WTC11 (cell line): ENCODE measurements around the gene IP6K2.

Source experiments
- NR3C1 ChIP-seq: sonication (generic); formaldehyde crosslinking; conservative IDR thresholded peaks from 2 replicates; pipeline ENCODE4 v1.8.1; 2023; ENCODE audit warnings: low read depth, mild to moderate bottlenecking, missing genetic modification reagents
- ZNF396 ChIP-seq: fragments of 250-450 bp; sonication (Bioruptor Pico); IDR thresholded peaks from 2 replicates; pipeline ENCODE4 v1.8.0; 2021; ENCODE audit warnings: mild to moderate bottlenecking, moderate library complexity, borderline replicate concordance
- ZNF423 ChIP-seq: fragments of 250-450 bp; sonication (Bioruptor Pico); IDR thresholded peaks from 2 replicates; pipeline ENCODE4 v2.1.2; 2022; ENCODE audit warnings: mild to moderate bottlenecking, moderate library complexity
- TF ChIP-seq, protein P1 (sequence below): fragments of 200-600 bp; IDR thresholded peaks from 2 replicates; pipeline ENCODE4 v1.8.0; 2022; ENCODE audit warnings: antibody characterized with exemption
- TF ChIP-seq, protein P2 (sequence below): sonication (generic); formaldehyde crosslinking; IDR thresholded peaks from 2 replicates; pipeline ENCODE4 v1.8.1; 2022; ENCODE audit warnings: low read depth, mild to moderate bottlenecking, moderate library complexity, missing genetic modification reagents, borderline replicate concordance

DNA sequence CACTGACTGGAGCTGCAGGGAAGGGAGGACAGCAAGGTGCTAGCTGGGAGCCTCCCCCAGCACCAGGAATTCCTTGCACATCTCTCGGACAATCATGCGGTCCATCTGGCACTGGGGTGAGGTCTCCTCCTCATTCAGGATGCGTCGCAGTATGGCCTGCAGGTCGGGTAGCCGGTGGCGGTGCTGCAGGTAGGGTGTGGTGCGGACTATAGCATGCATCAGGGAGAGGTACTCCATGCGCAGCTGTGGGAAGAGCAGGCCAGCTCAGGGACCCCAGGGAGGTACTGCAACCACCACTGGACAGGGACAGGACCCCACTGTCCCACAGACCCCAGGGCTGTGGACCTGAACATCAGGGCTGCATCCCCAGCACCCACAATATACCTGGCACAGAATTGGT, 42.5 kb downstream of the IP6K2 start:
- TF ChIP-seq, protein P1, sequence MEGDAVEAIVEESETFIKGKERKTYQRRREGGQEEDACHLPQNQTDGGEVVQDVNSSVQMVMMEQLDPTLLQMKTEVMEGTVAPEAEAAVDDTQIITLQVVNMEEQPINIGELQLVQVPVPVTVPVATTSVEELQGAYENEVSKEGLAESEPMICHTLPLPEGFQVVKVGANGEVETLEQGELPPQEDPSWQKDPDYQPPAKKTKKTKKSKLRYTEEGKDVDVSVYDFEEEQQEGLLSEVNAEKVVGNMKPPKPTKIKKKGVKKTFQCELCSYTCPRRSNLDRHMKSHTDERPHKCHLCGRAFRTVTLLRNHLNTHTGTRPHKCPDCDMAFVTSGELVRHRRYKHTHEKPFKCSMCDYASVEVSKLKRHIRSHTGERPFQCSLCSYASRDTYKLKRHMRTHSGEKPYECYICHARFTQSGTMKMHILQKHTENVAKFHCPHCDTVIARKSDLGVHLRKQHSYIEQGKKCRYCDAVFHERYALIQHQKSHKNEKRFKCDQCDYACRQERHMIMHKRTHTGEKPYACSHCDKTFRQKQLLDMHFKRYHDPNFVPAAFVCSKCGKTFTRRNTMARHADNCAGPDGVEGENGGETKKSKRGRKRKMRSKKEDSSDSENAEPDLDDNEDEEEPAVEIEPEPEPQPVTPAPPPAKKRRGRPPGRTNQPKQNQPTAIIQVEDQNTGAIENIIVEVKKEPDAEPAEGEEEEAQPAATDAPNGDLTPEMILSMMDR, result no peak
- no peak for TF ChIP-seq NR3C1 (CRISPR knock-in tag)
- TF ChIP-seq ZNF423 (CRISPR knock-in tag), result no peak
- TF ChIP-seq, protein P2, sequence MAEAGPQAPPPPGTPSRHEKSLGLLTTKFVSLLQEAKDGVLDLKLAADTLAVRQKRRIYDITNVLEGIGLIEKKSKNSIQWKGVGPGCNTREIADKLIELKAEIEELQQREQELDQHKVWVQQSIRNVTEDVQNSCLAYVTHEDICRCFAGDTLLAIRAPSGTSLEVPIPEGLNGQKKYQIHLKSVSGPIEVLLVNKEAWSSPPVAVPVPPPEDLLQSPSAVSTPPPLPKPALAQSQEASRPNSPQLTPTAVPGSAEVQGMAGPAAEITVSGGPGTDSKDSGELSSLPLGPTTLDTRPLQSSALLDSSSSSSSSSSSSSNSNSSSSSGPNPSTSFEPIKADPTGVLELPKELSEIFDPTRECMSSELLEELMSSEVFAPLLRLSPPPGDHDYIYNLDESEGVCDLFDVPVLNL (CRISPR knock-in tag), result no peak
- no peak for TF ChIP-seq ZNF396 (CRISPR knock-in tag)
